AG09319 (cell line): ENCODE measurements around the gene HELZ2.

Experiments
- DNase-seq: peaks from one replicate; pipeline ENCODE4 v3.0.0-alpha.2; 2010; ENCODE audit warnings: low read depth; ENCODE audit errors: extremely low read depth
- CTCF ChIP-seq: IDR thresholded peaks from 2 replicates; pipeline ENCODE4 v1.5.1; 2011; ENCODE audit warnings: low read depth, mild to moderate bottlenecking, inconsistent platforms, low read length, moderate library complexity

Gene HELZ2

GRCh38 chr20:63554361-63555278 is 19.4 kb downstream of the HELZ2 start:
- TF ChIP-seq CTCF, result no peak
- DNase-seq, result no peak

- DNase-seq, result no peak
- TF ChIP-seq CTCF, result no peak
Observed at GRCh38 chr20:63553933-63554290, 20.1 kb downstream of the HELZ2 start, which contains the start of gene FNDC11. Gene FNDC11, plus strand, starts transcription at chr20:63554159. Its CDS starts 1,505 bp downstream, at chr20:63555664.

GRCh38 chr20:63553251-63553932 is 20.6 kb downstream of the HELZ2 start:
- peak; percentile 64 for DNase-seq
- TF ChIP-seq CTCF, result no peak

- no peak for DNase-seq
- TF ChIP-seq CTCF, result no peak
Observed at GRCh38 chr20:63552481-63553249, 21.4 kb downstream of the HELZ2 start.

- no peak for DNase-seq
- TF ChIP-seq CTCF, result no peak
Observed at GRCh38 chr20:63551068-63551467, 23.0 kb downstream of the HELZ2 start.

- no peak for DNase-seq
- no peak for TF ChIP-seq CTCF
Observed at GRCh38 chr20:63549679-63550282, 24.3 kb downstream of the HELZ2 start.
